ENCODE measurements around the gene ALG14. TPM values are rescaled to one million over a fixed set of nuclear protein-coding genes. Genes with fewer than 3 reads are reported as not detected.

The ALG14 gene
- total and polyA plus RNA-seq, 2 donors from 2014 or later = 8.6 to 11.3 TPM

DNA sequence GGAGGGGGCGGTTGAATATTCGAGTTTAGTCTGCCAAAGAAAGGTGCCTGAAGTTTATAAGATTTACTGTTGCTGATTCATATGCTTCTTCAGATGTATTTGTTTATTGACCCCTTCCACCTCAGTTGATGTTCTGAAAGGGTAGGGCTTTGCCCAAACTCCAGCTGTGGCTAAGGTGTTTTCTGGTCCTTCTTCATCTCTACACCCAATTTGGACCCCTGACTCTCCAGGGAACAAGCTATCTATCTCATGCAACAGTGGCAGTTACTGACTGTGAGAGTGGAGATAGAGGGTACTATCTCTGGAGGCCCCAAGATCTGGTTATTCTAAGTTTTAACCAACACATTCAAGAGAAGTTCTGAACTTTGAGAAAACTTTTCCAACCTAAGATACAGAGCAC, 12.6 kb upstream of the ALG14 start:
- intact Hi-C loops (cut with DNase I) = no loop called here
- FAIRE-seq (no peak), DNase-seq (no peak)
- Histone ChIP-seq H3K36me3 (ENCODE audit: control insufficient read depth in 2 of 3, insufficient read depth in 3 of 3, low read length in 3 of 3) (no peaks in the 10 kb centered on the region), H3K4me1 (ENCODE audit: control insufficient read depth in 2 of 3, insufficient read depth in 2 of 3, low read depth in 1 of 3, low read length in 3 of 3) (peaks cover 0 to 3% (median 0%) of the 10 kb centered on the region in 3 donors), H3K27ac (ENCODE audit: low read depth in 2 of 2, low read length in 2 of 2) (no peak overlapping the region), H3K9ac (ENCODE audit: low read length in 3 of 3) (no peak overlapping the region), H3K9me3 (ENCODE audit: control insufficient read depth in 2 of 3, insufficient read depth in 1 of 3, low read length in 3 of 3) (no peaks in the 10 kb centered on the region), H3K4me3 (ENCODE audit: low read length in 3 of 3) (no peak overlapping the region), H3K27me3 (ENCODE audit: control insufficient read depth, insufficient read depth, low read length) (no peaks in the 10 kb centered on the region)
- TF ChIP-seq, protein P1, sequence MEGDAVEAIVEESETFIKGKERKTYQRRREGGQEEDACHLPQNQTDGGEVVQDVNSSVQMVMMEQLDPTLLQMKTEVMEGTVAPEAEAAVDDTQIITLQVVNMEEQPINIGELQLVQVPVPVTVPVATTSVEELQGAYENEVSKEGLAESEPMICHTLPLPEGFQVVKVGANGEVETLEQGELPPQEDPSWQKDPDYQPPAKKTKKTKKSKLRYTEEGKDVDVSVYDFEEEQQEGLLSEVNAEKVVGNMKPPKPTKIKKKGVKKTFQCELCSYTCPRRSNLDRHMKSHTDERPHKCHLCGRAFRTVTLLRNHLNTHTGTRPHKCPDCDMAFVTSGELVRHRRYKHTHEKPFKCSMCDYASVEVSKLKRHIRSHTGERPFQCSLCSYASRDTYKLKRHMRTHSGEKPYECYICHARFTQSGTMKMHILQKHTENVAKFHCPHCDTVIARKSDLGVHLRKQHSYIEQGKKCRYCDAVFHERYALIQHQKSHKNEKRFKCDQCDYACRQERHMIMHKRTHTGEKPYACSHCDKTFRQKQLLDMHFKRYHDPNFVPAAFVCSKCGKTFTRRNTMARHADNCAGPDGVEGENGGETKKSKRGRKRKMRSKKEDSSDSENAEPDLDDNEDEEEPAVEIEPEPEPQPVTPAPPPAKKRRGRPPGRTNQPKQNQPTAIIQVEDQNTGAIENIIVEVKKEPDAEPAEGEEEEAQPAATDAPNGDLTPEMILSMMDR (IDR thresholded peaks at IDR 0.05; ENCODE audit: borderline replicate concordance, extremely low read depth, insufficient read depth) = no peak

DNA sequence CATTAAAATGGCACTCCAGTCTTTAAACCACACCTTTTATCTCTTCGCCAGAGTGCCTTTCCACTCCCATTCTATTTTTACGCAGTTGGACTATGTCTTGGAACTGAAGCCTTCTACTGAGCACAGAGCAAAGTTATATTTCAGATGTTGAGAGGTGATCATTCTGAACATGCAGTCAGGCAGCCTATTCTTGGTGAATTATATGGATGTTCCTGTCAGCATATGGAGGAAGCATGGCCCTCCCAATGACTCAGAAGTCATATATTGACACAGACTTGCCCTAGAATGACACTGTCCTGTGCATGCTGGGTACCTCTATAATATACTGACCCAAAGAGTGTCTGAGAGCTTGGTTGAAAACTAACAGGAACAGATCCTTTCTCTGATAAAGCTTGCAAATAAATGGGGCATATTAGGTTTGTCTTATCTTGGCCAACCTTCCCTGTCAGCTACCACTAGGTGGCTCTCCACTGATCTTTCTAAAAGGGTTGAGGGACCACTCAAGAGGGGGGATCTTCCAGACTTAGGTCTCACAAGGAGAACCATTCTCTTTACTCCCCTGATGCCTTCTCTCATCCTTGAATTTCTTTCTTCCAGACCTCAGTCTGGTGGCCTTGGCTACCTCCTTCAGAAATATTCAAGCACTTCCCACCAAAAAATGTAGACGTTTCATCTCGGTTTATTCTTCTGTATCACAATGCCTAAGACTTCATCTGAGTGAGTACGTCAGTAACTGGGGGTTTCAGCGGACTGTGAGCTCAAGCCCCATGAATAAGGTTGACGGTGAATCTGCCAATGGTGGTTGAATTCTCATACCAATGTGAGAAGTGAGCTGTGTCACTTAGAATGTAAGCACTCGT, 11.8 kb upstream of the ALG14 start:
- peak in 3 of 5 donors; percentile 15 to 69 (median 56) for DNase-seq
- Histone ChIP-seq H3K27me3 (ENCODE audit: control insufficient read depth, insufficient read depth, low read length) (no peaks in the 10 kb centered on the region), H3K4me1 (ENCODE audit: control insufficient read depth in 2 of 3, insufficient read depth in 2 of 3, low read depth in 1 of 3, low read length in 3 of 3) (peaks cover 0 to 3% (median 0%) of the 10 kb centered on the region in 3 donors), H3K9me3 (ENCODE audit: control insufficient read depth in 2 of 3, insufficient read depth in 1 of 3, low read length in 3 of 3) (no peaks in the 10 kb centered on the region), H3K9ac (ENCODE audit: low read length in 3 of 3) (no peak overlapping the region), H3K36me3 (ENCODE audit: control insufficient read depth in 2 of 3, insufficient read depth in 3 of 3, low read length in 3 of 3) (no peaks in the 10 kb centered on the region), H3K4me3 (ENCODE audit: low read length in 3 of 3) (no peak overlapping the region), H3K27ac (ENCODE audit: low read depth in 2 of 2, low read length in 2 of 2) (no peak overlapping the region)
- FAIRE-seq = no peak
- TF ChIP-seq, protein P1 (IDR thresholded peaks at IDR 0.05; ENCODE audit: borderline replicate concordance, extremely low read depth, insufficient read depth) = peak; percentile 69
- intact Hi-C loops (cut with DNase I) = no loop called here

DNA sequence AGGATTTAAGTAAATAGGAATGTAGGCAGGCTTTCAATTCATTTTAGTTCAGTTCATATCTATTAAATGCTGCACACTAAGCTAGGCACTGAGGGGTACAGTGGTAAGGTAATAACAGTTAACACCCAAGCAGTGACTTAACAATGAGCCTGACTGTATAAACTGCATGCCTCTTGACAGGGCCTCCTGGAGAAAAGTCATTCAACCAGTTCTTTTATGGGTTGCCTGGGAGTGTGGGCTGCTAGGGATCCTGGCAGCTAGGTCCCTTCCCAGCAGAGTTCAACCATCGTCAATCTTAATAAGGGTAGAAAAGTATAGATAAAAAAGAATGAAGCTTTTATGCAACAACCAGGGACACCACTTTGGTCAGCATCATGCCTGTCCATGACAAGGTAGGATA, 8.1 kb upstream of the ALG14 start:
- H3K27me3 ChIP-seq (ENCODE audit: control insufficient read depth, insufficient read depth, low read length) = no peaks in the 10 kb centered on the region
- H3K36me3 ChIP-seq (ENCODE audit: control insufficient read depth in 2 of 3, insufficient read depth in 3 of 3, low read length in 3 of 3) = no peaks in the 10 kb centered on the region
- no peaks in the 10 kb centered on the region for H3K4me1 ChIP-seq (ENCODE audit: control insufficient read depth in 2 of 3, insufficient read depth in 2 of 3, low read depth in 1 of 3, low read length in 3 of 3)
- FAIRE-seq (no peak), DNase-seq (no peak)
- TF ChIP-seq, protein P1 (IDR thresholded peaks at IDR 0.05; ENCODE audit: borderline replicate concordance, extremely low read depth, insufficient read depth) = no peak
- H3K9me3 ChIP-seq (ENCODE audit: control insufficient read depth in 2 of 3, insufficient read depth in 1 of 3, low read length in 3 of 3) = no peaks in the 10 kb centered on the region
- H3K27ac ChIP-seq (ENCODE audit: low read depth in 2 of 2, low read length in 2 of 2) = no peak overlapping the region
- H3K9ac ChIP-seq (ENCODE audit: low read length in 3 of 3) = no peak overlapping the region
- no peak overlapping the region for H3K4me3 ChIP-seq (ENCODE audit: low read length in 3 of 3)
- intact Hi-C loops (cut with DNase I) = no loop called here

All from kidney (tissue), 14 donors.